GM23248 (cell line): ENCODE results near the gene SKAP2. TPM values are rescaled to one million over a fixed set of nuclear protein-coding genes. Genes with fewer than 3 reads are reported as not detected.

Source experiments
- DNase-seq: peaks from one replicate; pipeline ENCODE4 v3.0.0-alpha.2; 2015
- H2AFZ ChIP-seq: fragments of 200-600 bp; sonication (generic); 2 replicates; pipeline ENCODE4 v1.6.1; 2016; ENCODE audit warnings: antibody characterized with exemption
- H3F3A ChIP-seq: fragments of 200-600 bp; sonication (generic); 2 replicates; pipeline ENCODE4 v1.6.1; 2016; ENCODE audit warnings: mild to moderate bottlenecking, antibody characterized with exemption, mixed run types; ENCODE audit not compliant: insufficient read depth
- H3K27ac ChIP-seq: fragments of 200-600 bp; sonication (generic); 2 replicates; pipeline ENCODE4 v1.5.1; 2016; ENCODE audit warnings: mild to moderate bottlenecking
- H3K27me3 ChIP-seq: fragments of 200-600 bp; sonication (generic); replicated peaks from 2 replicates; pipeline ENCODE4 v1.6.1; 2016; ENCODE audit warnings: mild to moderate bottlenecking; ENCODE audit not compliant: insufficient read depth
- H3K36me3 ChIP-seq: fragments of 200-600 bp; sonication (generic); 2 replicates; pipeline ENCODE4 v1.6.1; 2016; ENCODE audit warnings: low read depth, mild to moderate bottlenecking
- H3K4me1 ChIP-seq: fragments of 200-600 bp; sonication (generic); 2 replicates; pipeline ENCODE4 v1.6.1; 2016; ENCODE audit warnings: mild to moderate bottlenecking; ENCODE audit not compliant: insufficient read depth
- H3K4me2 ChIP-seq: fragments of 200-600 bp; sonication (generic); one replicate; pipeline ENCODE4 v1.6.1; 2016; ENCODE audit warnings: mild to moderate bottlenecking; ENCODE audit not compliant: unreplicated experiment
- H3K4me3 ChIP-seq: fragments of 200-600 bp; sonication (generic); 2 replicates; pipeline ENCODE4 v1.5.1; 2016; ENCODE audit warnings: mild to moderate bottlenecking
- H3K79me2 ChIP-seq: fragments of 200-600 bp; sonication (generic); 2 replicates; pipeline ENCODE4 v1.6.1; 2016; ENCODE audit warnings: mild to moderate bottlenecking; ENCODE audit not compliant: insufficient read depth
- H3K9ac ChIP-seq: fragments of 200-600 bp; sonication (generic); 2 replicates; pipeline ENCODE4 v1.6.1; 2016; ENCODE audit warnings: mild to moderate bottlenecking
- H3K9me2 ChIP-seq: fragments of 200-600 bp; sonication (generic); 2 replicates; pipeline ENCODE4 v1.6.1; 2016; ENCODE audit warnings: mixed run types, mild to moderate bottlenecking, moderate library complexity; ENCODE audit not compliant: insufficient read depth
- H3K9me3 ChIP-seq: fragments of 200-600 bp; sonication (generic); one replicate; pipeline ENCODE4 v1.6.1; 2017; ENCODE audit warnings: low read depth
- H4K20me1 ChIP-seq: fragments of 200-600 bp; sonication (generic); 2 replicates; pipeline ENCODE4 v1.6.0; 2016; ENCODE audit not compliant: insufficient read depth
- EZH2 ChIP-seq: fragments of 200-600 bp; sonication (generic); IDR thresholded peaks from 2 replicates; pipeline ENCODE4 v1.6.1; 2018; ENCODE audit warnings: antibody characterized with exemption, mild to moderate bottlenecking; ENCODE audit not compliant: insufficient read depth, poor library complexity, severe bottlenecking
- EZH2phosphoT487 ChIP-seq: fragments of 200-600 bp; sonication (generic); IDR thresholded peaks from 2 replicates; pipeline ENCODE4 v1.6.1; 2018; ENCODE audit warnings: antibody characterized with exemption, moderate library complexity, mild to moderate bottlenecking, low read depth; ENCODE audit not compliant: insufficient read depth
- WGBS, 2 experiments: methylation state at CpG; one replicate each; pipeline ENCODE4 v1.1.6; 2015 to 2017; ENCODE audit warnings: low lambda C conversion rate in 2 of 2, low coverage in 1 of 2; ENCODE audit errors: missing lambda C conversion rate in 2 of 2; 5-methylcytosine and 5-hydroxymethylcytosine counted together
- in situ Hi-C: fragments of 300-500 bp; cut with MboI; formaldehyde crosslinking; loops from 2 replicates; pipeline ENCODE4 v1.15.0; 2020
- polyA plus RNA-seq: library from polyadenylated mRNA; unstranded; fragments of >200 nt; fragmentation: Nextera tagmentation; extraction: Ambion mirVana; gene quantifications from 2 replicates; pipeline ENCODE4 v1.2.1, GENCODE V29; 2016
- total RNA-seq: library from RNA; depleted of rRNA; stranded (reverse); fragments of >200 nt; shearing (Covaris generic); gene quantifications from 2 replicates; pipeline ENCODE4 v1.2.3, GENCODE V29; 2014

SKAP2 gene
- total and polyA plus RNA-seq, 2 experiments from 2014 or later = 18.7 to 28.9 TPM

DNA sequence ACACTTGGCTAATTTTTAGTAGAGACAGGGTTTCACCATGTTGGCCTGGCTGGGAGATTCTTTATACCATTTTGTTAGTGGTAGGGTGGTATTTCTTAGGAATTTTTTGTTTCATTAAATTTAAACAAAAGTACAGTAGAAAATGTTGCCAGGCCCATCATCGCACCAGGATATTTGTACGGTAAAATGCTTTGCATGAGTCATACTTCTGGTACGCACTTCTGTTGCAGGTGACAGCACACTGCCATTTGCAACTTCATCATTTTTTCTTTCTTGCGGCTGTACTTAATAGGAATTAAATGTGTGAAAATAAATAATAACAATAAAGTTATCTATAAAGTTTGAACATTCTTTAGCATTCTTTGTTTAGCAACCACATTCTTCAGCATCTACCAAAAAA, 195.6 kb downstream of the SKAP2 start:
- Histone ChIP-seq H4K20me1 (no peaks in the 10 kb centered on the region), H3K4me2 (no peak overlapping the region), H3K4me1 (0 out of 2 replicates have a peak, but pooled peaks cover 8% of the 10 kb centered on the region), H3K79me2 (no peaks in the 10 kb centered on the region), H3K27ac (no peak overlapping the region), H3K27me3 (no peaks in the 10 kb centered on the region), H3K9ac (no peak overlapping the region), H3K9me3 (no peaks in the 10 kb centered on the region), H3K4me3 (no peak overlapping the region), H3F3A (no peaks in the 10 kb centered on the region), H3K36me3 (no peaks in the 10 kb centered on the region), H2AFZ (no peak overlapping the region), H3K9me2 (no peaks in the 10 kb centered on the region)
- DNase-seq = no peak
- 85 to 88% methylated on average over 4 of the region's 4 CpGs for WGBS, 2 experiments
- in situ Hi-C loops = loop anchor here (5.0 kb wide), 1 partner anchor 302 kb away; no protein-coding TSS in a partner anchor
- TF ChIP-seq EZH2phosphoT487 = no peak
- no peak for TF ChIP-seq EZH2

DNA sequence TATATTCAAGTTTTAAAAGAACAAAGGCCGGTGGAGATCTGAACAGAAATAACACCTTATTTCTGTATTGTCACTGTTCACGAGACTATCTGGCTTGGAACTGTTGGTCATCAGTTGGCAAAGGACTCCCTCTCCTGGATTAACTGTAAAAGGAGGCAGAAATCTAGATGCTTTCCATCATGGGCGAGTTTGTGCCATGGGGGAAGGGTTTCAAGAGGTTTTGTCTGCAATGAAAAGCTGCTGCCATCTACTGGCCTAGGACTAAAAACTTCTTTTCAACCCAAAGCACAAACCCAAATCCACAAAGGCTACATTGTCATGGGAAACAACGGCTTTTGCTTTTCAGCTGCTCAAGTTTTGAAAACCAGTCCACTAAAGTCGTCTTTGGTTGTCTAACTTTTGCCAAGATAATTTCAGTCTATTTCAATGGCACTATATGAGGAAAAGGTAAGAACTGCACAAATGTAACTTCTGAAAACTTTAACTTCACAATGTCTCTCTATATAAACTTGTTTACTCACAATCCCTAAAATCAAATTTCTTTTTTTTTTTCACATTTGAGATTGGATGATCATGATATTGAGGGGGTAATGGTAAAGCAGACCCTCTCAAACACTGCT, 196.8 kb downstream of the SKAP2 start:
- WGBS, 2 experiments = 3 to 6% methylated on average over 5 of the region's 5 CpGs
- no peak overlapping the region for H3K9ac ChIP-seq
- no peaks in the 10 kb centered on the region for H3K27me3 ChIP-seq
- H3K4me3 ChIP-seq = no peak overlapping the region
- H3K9me2 ChIP-seq = no peaks in the 10 kb centered on the region
- in situ Hi-C loops = loop anchor here (5.0 kb wide), 1 partner anchor 300 kb away; no protein-coding TSS in a partner anchor
- 0 out of 2 replicates have a peak, but pooled peaks cover 8% of the 10 kb centered on the region for H3K4me1 ChIP-seq
- no peaks in the 10 kb centered on the region for H3F3A ChIP-seq
- H3K4me2 ChIP-seq = no peak overlapping the region
- peak overlapping the region; percentile 42; the same call in 1 of the 2 replicates for H2AFZ ChIP-seq
- DNase-seq = peak; percentile 94
- H3K79me2 ChIP-seq = no peaks in the 10 kb centered on the region
- no peak overlapping the region for H3K27ac ChIP-seq
- no peaks in the 10 kb centered on the region for H3K9me3 ChIP-seq
- TF ChIP-seq EZH2 (no peak), EZH2phosphoT487 (no peak)
- no peaks in the 10 kb centered on the region for H3K36me3 ChIP-seq
- H4K20me1 ChIP-seq = no peaks in the 10 kb centered on the region

DNA sequence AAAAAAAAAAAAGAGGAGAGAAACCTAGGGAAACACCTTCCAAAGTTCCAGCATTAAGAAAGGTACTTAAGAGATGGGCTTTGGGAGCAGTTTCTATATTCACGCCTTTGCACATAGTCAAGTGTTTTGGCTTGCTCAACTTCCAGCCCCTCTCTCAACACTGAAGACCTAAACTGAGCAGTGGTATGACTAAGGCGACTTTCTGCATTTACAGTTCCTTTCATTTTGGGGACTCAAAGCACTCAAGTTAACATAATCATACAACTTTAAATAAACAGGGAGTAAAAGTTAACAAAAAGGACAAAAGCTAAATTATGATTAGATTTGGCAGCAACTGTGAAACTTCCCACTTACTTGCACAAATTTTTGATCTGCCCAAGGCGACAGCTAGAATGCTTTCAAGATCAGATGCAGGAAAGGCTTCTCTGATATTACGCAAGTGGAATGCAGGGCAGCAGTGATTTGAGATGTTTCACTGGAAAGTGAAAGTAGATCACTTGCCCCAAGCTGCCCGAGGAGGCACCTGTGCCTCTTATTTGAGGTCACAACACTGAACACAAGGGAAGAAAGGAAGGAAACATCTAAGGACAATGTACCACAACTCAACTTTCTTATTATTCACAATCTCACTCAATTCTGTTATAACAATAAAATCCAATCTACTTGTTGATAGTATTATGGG, 199.5 kb downstream of the SKAP2 start:
- no peaks in the 10 kb centered on the region for H3K9me3 ChIP-seq
- peak overlapping the region; percentile 41; the same call in 1 of the 2 replicates for H3K4me3 ChIP-seq
- peak; percentile 50 for DNase-seq
- H3K79me2 ChIP-seq = no peaks in the 10 kb centered on the region
- in situ Hi-C loops = loop anchor here (5.0 kb wide), 1 partner anchor 298 kb away; no protein-coding TSS in a partner anchor
- no peaks in the 10 kb centered on the region for H3K27me3 ChIP-seq
- H3K4me2 ChIP-seq = peak overlapping the region; percentile 22
- no peak overlapping the region for H3K27ac ChIP-seq
- H2AFZ ChIP-seq = no peak overlapping the region
- TF ChIP-seq EZH2phosphoT487 = no peak
- TF ChIP-seq EZH2 = no peak
- no peak overlapping the region for H3K9ac ChIP-seq
- 45 to 55% methylated on average over 5 of the region's 5 CpGs for WGBS, 2 experiments
- 0 out of 2 replicates have a peak, but pooled peaks cover 8% of the 10 kb centered on the region for H3K4me1 ChIP-seq
- H3F3A ChIP-seq = no peaks in the 10 kb centered on the region
- H3K9me2 ChIP-seq = no peaks in the 10 kb centered on the region
- H4K20me1 ChIP-seq = no peaks in the 10 kb centered on the region
- no peaks in the 10 kb centered on the region for H3K36me3 ChIP-seq

DNA sequence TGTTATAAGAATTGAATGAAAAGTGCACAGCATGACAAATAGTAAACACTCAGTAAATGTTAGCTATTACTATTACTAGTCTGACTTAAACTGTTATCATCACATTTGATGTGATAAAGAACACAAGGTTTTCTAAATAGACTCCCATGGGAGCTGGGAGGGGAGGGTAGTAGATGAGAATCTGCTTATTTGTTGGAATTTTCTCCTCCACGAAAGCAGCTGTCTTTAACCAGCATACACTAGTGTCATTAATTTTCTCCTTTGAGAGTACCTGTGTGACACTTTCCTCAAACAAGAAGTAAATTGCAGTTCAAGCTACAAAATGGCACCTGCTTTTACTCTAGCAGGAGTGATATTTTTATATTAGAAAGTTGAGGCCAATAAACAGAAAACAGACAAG, 200.1 kb downstream of the SKAP2 start:
- H3K4me2 ChIP-seq = no peak overlapping the region
- WGBS, 2 experiments = 6 to 22% methylated on average over 1 of the region's 1 CpG
- no peaks in the 10 kb centered on the region for H3K36me3 ChIP-seq
- no peak for DNase-seq
- no peaks in the 10 kb centered on the region for H3K27me3 ChIP-seq
- H4K20me1 ChIP-seq = no peaks in the 10 kb centered on the region
- H3F3A ChIP-seq = no peaks in the 10 kb centered on the region
- no peak overlapping the region for H2AFZ ChIP-seq
- H3K9ac ChIP-seq = no peak overlapping the region
- H3K27ac ChIP-seq = no peak overlapping the region
- no peaks in the 10 kb centered on the region for H3K9me3 ChIP-seq
- in situ Hi-C loops = no loop called here
- H3K9me2 ChIP-seq = no peaks in the 10 kb centered on the region
- 0 out of 2 replicates have a peak, but pooled peaks cover 8% of the 10 kb centered on the region for H3K4me1 ChIP-seq
- no peak for TF ChIP-seq EZH2
- no peak for TF ChIP-seq EZH2phosphoT487
- no peak overlapping the region for H3K4me3 ChIP-seq
- no peaks in the 10 kb centered on the region for H3K79me2 ChIP-seq
